Fibroblast of pulmonary artery (primary cell): ENCODE data around the gene TOMM70.

ENCODE experiments used
- DNase-seq: peaks from one replicate; pipeline ENCODE4 v3.0.0-alpha.2; 2010; ENCODE audit warnings: low read depth
- H3K4me3 ChIP-seq: replicated peaks from 2 replicates; pipeline ENCODE4 v1.5.1; 2011; ENCODE audit warnings: low read depth, mild to moderate bottlenecking, control low read depth, low read length, moderate library complexity
- TF ChIP-seq, protein P1 (sequence below): IDR thresholded peaks from 2 replicates; pipeline ENCODE4 v1.5.1; 2011; ENCODE audit warnings: mild to moderate bottlenecking, control low read depth, low read length, inconsistent platforms; ENCODE audit errors: missing control alignments

TOMM70 gene

DNA sequence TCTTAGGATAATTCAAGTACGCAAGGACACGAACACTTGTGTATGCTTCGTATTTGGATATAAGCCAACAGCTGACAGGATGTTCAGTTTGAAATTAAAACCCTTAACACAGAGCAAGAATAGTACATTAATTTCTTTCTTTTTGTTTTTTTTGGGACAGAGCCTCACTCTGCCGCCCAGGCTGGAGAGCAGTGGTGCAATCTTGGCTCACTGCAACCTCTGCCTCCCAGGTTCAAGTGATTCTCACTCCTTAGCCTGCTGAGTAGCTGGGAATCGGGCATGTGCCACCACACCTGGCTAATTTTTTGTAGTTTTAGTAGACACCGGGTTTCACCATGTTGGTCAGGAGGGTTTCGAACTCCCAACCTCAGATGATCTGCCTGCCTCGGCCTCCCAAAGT is 32.4 kb downstream of the TOMM70 start:
- no peak overlapping the region for H3K4me3 ChIP-seq
- TF ChIP-seq, protein P1, sequence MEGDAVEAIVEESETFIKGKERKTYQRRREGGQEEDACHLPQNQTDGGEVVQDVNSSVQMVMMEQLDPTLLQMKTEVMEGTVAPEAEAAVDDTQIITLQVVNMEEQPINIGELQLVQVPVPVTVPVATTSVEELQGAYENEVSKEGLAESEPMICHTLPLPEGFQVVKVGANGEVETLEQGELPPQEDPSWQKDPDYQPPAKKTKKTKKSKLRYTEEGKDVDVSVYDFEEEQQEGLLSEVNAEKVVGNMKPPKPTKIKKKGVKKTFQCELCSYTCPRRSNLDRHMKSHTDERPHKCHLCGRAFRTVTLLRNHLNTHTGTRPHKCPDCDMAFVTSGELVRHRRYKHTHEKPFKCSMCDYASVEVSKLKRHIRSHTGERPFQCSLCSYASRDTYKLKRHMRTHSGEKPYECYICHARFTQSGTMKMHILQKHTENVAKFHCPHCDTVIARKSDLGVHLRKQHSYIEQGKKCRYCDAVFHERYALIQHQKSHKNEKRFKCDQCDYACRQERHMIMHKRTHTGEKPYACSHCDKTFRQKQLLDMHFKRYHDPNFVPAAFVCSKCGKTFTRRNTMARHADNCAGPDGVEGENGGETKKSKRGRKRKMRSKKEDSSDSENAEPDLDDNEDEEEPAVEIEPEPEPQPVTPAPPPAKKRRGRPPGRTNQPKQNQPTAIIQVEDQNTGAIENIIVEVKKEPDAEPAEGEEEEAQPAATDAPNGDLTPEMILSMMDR, result no peak
- no peak for DNase-seq

DNA sequence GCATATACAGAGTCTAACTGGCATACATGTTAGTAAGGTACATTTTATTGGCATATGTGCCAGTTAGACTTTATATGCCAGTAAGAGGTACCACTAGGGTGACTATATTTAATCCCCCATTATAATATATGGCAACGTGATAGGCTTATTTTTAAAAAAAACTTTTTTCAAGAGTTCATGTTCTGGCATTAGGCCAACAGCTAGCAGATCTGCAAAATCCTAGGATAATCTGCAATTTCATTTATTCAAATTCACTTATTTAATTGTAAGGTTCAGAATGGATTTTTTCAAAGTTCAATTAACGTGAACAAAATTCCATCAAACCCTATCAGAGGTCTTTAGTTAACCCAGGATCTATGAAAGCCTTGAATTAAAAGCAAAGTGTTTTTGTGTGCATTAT is 34.5 kb downstream of the TOMM70 start:
- H3K4me3 ChIP-seq, result no peak overlapping the region
- DNase-seq, result no peak
- TF ChIP-seq, protein P1, result no peak

DNA sequence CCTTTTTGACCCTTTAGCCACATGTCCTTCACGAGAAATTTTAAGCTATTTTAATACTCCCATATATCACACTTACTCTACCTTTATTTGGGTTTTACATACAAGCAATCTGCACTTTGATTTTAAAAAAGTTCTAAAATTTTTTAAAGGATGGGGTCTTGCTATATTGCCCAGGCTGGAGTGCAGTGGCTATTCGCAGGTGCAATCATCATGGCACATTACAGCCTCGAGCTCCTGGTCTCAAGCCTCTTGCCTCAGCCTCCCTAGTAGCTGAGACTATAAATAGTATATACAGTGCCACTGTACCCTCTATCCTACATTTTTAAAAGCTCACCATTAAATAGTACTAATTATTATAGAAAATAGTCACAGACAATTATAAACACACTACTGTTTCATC is 36.5 kb downstream of the TOMM70 start:
- H3K4me3 ChIP-seq, result no peak overlapping the region
- TF ChIP-seq, protein P1, result no peak
- no peak for DNase-seq

DNA sequence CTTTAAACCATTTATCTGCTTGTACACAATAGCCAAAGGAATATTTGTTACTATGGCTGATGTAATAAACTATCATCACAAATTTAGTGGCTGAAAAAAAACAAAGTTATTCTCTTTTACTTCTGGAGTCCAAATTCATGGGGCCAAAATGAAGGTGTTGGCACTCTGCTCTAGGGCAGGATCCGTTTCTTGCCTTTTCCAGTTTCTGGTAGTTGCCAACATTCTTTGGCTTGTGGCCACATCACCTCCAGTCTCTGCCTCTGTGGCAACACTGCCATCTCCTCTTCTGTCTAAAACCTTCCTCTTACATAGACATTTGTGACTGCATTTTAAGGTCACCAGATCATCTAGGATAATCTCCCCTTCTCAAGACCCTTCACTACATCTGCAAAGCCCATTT is 39.0 kb downstream of the TOMM70 start:
- TF ChIP-seq, protein P1, result no peak
- DNase-seq, result no peak
- H3K4me3 ChIP-seq, result no peak overlapping the region

DNA sequence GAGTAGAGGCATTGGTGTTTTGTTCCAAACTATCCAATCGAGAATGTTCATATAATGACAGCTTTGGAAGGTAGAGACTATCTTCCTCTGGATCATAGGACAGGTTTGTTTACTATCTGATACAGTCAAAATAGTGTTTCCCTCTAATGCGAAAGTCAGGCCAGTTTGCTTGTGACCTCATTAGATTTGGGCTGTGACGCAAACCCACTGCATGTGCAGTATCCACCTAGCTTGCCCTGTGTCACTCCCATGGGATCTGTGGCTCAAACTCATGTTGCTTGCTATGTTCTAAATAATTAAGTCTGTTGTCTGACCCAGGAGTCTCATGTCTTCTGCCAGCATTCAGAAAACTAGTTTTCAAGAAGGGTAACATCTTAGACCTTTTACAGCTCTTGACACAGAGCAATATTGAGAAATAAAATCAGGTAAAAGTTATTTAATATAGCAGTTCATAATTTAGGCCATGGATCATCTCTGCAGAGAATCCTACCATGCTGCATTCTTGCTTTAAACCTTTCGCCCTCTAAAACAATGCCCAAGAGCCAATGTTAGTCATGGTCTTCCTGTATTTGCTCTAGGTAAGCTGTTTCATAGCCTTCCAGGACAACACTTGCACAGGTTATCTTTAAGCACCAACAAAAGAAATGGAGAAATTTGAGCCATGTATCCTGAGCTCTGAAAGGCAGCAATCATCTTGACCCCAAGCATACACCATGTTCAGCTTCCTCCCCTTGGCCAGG is 40.0 kb downstream of the TOMM70 start:
- TF ChIP-seq, protein P1, result no peak
- H3K4me3 ChIP-seq, result no peak overlapping the region
- no peak for DNase-seq

DNA sequence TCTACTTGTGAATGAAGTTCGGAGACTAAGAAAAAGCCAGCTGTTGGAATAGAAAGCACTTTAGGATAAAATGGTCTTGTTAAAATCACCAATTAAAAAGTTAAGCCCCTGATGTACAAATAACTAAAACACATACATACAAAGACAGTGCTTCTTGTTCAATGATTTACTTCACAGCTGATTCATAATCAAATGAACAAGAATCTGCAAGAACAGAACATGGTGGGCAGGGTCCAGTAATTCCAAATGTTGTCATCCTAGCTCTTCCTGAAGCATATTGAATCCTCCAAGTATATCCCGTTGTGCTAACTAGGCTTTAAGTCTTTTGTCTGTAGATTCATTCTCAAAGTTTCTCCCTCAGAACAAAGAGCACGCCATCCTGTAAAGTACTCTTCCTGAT is 41.9 kb downstream of the TOMM70 start:
- no peak for DNase-seq
- H3K4me3 ChIP-seq, result no peak overlapping the region
- TF ChIP-seq, protein P1, result no peak

DNA sequence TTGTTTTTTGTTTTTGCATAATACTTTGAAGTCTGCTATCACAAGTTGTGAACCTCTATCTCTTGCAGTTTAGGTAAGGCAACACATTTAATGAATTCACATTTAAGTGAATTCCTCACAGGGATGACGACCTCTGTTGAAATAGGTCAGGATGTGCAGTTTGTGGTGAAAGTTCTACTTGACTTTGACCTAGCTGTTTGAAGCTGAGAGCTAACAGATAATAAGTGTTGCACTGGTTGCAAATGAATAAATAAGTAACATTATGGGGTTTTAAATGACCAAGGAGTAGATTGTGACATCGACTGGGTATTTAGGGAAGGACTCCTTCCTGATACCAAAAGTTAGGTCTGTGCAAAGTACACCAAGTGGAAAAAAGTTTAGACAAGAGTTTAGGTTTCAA is 42.5 kb downstream of the TOMM70 start:
- no peak for DNase-seq
- TF ChIP-seq, protein P1, result no peak
- no peak overlapping the region for H3K4me3 ChIP-seq
